GM19023 (cell line): Measurements from ENCODE around the gene PSAT1.

Experiments
- ATAC-seq: cut with Tn5 transposase; IDR thresholded peaks from one replicate; pipeline ENCODE4 v1.9.1; 2021; ENCODE audit warnings: mild to moderate bottlenecking, moderate library complexity; ENCODE audit not compliant: unreplicated experiment

Gene PSAT1

DNA sequence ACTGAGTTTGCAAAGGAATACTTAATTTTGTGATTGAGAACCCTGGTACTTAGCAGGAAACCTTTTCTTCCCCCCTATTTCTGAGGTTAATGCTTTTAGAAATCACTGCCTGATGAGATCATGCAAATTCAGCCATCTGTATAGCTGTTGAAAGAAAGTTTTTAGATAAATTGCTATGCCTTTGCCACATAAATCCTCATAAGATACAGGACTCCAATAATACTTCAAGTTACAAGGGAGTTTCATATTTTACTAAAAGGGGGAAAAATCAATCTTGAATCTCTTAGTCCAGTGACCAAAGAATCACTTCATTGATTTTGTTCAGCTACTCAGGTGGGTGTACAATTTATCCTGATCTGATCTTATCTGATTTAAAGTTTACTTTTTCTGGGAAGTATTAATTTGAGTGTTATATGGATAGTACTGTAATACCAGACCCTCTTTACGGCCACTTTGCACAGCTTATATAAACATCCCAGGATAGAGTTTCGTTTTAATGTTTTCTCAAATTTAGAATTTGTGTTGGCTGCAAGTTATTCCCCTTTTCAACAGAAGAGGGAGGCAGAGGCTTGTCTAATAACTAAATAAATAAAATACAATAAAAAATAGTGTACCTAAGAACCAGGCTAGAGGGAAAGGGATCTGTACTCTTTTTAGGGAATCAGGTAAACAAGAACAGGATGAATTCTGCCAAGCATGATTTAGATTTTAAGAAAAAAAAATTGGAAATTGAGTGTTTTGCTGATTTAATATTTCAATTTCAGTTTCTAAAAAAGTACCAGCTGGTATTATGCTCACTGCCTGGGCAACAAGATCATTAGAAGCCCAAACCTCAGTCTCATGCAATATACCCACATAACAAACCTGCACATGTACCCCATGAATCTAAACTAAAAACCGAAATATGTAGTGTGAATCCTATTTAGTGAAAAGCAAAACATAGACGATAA, 69.1 kb downstream of the PSAT1 start:
- no peak for ATAC-seq

DNA sequence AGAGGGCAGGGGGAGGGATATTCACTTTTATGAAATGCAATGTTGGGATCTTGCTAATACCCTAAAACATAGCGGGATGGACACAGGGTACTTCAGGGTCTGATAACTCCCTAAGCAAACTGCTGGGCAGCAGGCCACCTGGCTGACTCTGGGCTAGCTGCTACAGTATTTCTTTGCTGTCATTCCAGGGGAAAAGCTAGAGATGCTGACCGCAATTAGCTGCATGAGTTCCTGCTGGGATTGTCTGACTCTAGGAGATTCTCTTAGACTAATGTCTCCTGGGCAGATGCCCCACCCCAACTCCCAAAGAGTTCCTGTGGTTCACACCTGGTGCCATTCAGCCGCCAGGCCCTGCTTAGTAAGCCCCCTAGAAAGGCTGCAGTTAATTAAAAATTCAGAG, 69.9 kb downstream of the PSAT1 start:
- ATAC-seq = no peak

- ATAC-seq = no peak
These were observed 71.3 kb downstream of the PSAT1 start for GRCh38 chr9:78368236-78368635.

- no peak for ATAC-seq
These were observed 72.8 kb downstream of the PSAT1 start for GRCh38 chr9:78369639-78370219.

DNA sequence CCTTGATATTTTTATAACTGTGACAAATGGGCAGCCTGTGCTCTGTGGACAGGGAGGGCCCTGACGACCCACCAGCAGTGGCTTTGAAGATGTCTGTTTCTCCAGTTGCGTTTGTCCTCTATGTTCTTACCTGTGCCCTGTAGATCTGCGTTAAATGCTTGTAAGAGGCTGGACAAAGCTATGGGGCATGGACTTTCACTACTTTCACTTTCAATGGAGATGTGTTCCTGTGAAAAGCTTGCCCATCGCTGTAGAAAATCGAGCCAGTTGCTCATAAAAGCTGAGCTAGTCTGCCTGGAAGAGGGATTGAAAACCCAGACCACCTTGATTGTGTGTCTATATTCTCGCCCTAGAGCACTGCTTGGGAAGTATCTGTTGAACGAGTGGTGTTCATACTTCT, 74.1 kb downstream of the PSAT1 start:
- no peak for ATAC-seq

DNA sequence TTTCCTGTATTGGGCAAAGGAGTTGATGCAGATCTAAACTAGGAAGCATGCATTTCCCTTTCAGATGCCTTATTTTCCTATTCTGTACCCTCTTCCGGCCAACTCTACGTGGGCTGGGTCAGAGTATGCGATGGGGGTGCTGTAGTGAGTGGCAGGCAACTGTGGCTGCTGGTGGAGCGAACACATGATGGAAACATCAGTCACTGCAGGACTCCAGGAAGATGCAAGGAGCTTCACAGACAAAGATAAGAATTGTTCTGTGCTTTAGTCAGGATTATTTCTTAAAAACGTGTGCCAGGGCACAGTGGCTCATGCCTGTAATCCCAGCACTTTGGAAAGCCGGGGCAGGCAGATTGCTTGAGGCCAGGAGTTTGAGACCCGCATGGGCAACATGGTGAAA, 75.1 kb downstream of the PSAT1 start:
- no peak for ATAC-seq
